Testis (tissue), 2 donors: ENCODE results near the gene RHOA.

Experiments
- POLR2A ChIP-seq: fragments of 450-650 bp; IDR thresholded peaks from one replicate; pipeline ENCODE4 v1.6.1; 2017; ENCODE audit warnings: antibody characterized with exemption, mild to moderate bottlenecking, moderate library complexity
- TF ChIP-seq, protein P1 (sequence below), 3 experiments: fragments of 450-650 bp in 2 of 3; fragments of 200-600 bp in 1 of 3; sonication (generic) in 1 of 3; IDR thresholded peaks; one replicate each; pipeline ENCODE4 v1.5.1; 2016 to 2019; ENCODE audit warnings: antibody characterized with exemption in 3 of 3, mild to moderate bottlenecking in 2 of 3, moderate library complexity in 1 of 3

DNA sequence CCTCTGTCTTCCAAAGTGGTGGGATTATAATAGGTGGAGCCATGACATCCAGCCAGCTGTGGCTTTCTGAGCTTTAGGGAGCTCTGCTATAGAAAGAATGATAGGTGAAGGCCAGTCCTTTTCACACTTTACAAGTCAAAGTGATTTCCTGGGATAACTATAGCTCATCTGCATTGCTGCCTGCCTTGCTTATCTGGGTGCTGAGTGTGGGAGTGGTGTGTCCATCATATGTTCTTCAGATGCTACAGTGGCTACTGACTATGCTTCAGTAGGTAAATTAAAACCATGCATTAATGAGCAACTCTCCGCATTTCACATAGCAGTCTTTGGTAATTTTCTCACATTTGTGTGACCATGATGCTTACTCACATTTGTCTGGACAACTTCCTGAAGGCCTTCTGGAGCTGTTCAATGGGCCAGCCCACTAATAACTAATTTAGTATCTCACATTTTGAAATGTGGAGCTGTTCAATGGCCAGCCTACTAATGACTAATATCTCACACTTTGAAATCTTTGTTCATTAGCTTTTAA, 23.4 kb downstream of the RHOA start:
- TF ChIP-seq, protein P1, sequence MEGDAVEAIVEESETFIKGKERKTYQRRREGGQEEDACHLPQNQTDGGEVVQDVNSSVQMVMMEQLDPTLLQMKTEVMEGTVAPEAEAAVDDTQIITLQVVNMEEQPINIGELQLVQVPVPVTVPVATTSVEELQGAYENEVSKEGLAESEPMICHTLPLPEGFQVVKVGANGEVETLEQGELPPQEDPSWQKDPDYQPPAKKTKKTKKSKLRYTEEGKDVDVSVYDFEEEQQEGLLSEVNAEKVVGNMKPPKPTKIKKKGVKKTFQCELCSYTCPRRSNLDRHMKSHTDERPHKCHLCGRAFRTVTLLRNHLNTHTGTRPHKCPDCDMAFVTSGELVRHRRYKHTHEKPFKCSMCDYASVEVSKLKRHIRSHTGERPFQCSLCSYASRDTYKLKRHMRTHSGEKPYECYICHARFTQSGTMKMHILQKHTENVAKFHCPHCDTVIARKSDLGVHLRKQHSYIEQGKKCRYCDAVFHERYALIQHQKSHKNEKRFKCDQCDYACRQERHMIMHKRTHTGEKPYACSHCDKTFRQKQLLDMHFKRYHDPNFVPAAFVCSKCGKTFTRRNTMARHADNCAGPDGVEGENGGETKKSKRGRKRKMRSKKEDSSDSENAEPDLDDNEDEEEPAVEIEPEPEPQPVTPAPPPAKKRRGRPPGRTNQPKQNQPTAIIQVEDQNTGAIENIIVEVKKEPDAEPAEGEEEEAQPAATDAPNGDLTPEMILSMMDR (IDR thresholded peaks at IDR 0.05), result no peak
- TF ChIP-seq POLR2A, result no peak
